ENCODE results near the gene SPATA33.

DNA sequence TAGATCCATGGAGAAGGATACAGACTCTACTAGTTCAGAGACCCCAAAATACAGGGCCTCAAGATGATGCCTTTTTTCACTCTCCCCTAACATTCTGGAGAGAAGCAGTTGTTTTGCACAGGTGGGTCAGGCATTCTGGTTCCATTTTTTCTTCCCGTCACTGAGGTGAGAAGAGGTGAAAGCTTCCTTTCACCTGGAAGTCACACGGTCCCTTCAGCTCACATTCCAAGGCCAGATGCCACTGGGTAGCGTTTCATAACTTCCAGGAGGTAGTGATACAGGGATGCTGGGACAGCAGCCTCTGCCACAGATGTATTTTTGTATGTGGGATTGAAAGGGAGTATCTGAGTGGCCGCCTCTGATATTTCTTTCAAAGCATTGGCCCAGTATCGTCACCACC, 30.8 kb downstream of the SPATA33 start:
- TF ChIP-seq, protein P1, sequence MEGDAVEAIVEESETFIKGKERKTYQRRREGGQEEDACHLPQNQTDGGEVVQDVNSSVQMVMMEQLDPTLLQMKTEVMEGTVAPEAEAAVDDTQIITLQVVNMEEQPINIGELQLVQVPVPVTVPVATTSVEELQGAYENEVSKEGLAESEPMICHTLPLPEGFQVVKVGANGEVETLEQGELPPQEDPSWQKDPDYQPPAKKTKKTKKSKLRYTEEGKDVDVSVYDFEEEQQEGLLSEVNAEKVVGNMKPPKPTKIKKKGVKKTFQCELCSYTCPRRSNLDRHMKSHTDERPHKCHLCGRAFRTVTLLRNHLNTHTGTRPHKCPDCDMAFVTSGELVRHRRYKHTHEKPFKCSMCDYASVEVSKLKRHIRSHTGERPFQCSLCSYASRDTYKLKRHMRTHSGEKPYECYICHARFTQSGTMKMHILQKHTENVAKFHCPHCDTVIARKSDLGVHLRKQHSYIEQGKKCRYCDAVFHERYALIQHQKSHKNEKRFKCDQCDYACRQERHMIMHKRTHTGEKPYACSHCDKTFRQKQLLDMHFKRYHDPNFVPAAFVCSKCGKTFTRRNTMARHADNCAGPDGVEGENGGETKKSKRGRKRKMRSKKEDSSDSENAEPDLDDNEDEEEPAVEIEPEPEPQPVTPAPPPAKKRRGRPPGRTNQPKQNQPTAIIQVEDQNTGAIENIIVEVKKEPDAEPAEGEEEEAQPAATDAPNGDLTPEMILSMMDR (IDR thresholded peaks at IDR 0.05; ENCODE audit: poor library complexity): no peak
- TF ChIP-seq EZH2 (IDR thresholded peaks at IDR 0.05; ENCODE audit: borderline replicate concordance) (no peak), EZH2phosphoT487 (IDR thresholded peaks at IDR 0.05; ENCODE audit: low read depth, severe bottlenecking, unreplicated experiment) (no peak)

All from hepatocyte (in vitro differentiated cells).